Activated CD8-positive, alpha-beta memory T cell treated with anti-CD3 and anti-CD28 coated beads for 24 hours (primary cell): ENCODE results near the gene TEAD1.

Source experiments
- DNase-seq: peaks from one replicate; pipeline ENCODE4 v3.0.0-alpha.2; 2020

The TEAD1 gene

GRCh38 chr11:12687740-12688139, 13.5 kb downstream of the TEAD1 start:
- DNase-seq, result no peak

- no peak for DNase-seq
Measured at GRCh38 chr11:12689029-12689755, 15.0 kb downstream of the TEAD1 start.

GRCh38 chr11:12690663-12691062, 16.4 kb downstream of the TEAD1 start:
- no peak for DNase-seq

GRCh38 chr11:12691473-12691872, 17.3 kb downstream of the TEAD1 start:
- DNase-seq, result no peak

- DNase-seq, result no peak
Measured at GRCh38 chr11:12692229-12693075, 18.2 kb downstream of the TEAD1 start.

- no peak for DNase-seq
Measured at GRCh38 chr11:12693094-12693478, 18.9 kb downstream of the TEAD1 start.

GRCh38 chr11:12693479-12694182, 19.4 kb downstream of the TEAD1 start:
- DNase-seq, result no peak

- no peak for DNase-seq
Measured at GRCh38 chr11:12694183-12694531, 19.9 kb downstream of the TEAD1 start.

- no peak for DNase-seq
Measured at GRCh38 chr11:12695221-12695794, 21.1 kb downstream of the TEAD1 start.

- no peak for DNase-seq
Measured at GRCh38 chr11:12695873-12696272, 21.7 kb downstream of the TEAD1 start.

GRCh38 chr11:12696911-12697581, 22.8 kb downstream of the TEAD1 start:
- DNase-seq, result no peak

- no peak for DNase-seq
Measured at GRCh38 chr11:12698048-12698447, 23.8 kb downstream of the TEAD1 start.

- DNase-seq, result no peak
Measured at GRCh38 chr11:12701811-12702592, 27.8 kb downstream of the TEAD1 start.

- no peak for DNase-seq
Measured at GRCh38 chr11:12702999-12703453, 28.8 kb downstream of the TEAD1 start.

- no peak for DNase-seq
Measured at GRCh38 chr11:12704049-12704448, 29.8 kb downstream of the TEAD1 start.

- no peak for DNase-seq
Measured at GRCh38 chr11:12705874-12706273, 31.7 kb downstream of the TEAD1 start.

GRCh38 chr11:12706545-12707499, 32.6 kb downstream of the TEAD1 start:
- DNase-seq, result no peak

GRCh38 chr11:12707500-12707880, 33.3 kb downstream of the TEAD1 start:
- DNase-seq, result no peak

- DNase-seq, result no peak
Measured at GRCh38 chr11:12711496-12711895, 37.3 kb downstream of the TEAD1 start.

GRCh38 chr11:12712132-12712531, 37.9 kb downstream of the TEAD1 start:
- no peak for DNase-seq

GRCh38 chr11:12715131-12715530, 40.9 kb downstream of the TEAD1 start:
- no peak for DNase-seq
